Osteocyte (in vitro differentiated cells): ENCODE measurements around the gene TXNRD3. TPM values are rescaled to one million over a fixed set of nuclear protein-coding genes. Genes with fewer than 3 reads are reported as not detected.

Experiments
- DNase-seq: peaks from one replicate; pipeline ENCODE4 v3.0.0; 2021; ENCODE audit warnings: mixed read lengths; ENCODE audit not compliant: unreplicated experiment; ENCODE audit errors: extremely low spot score
- H3K27ac Mint-ChIP-seq: one replicate; pipeline ENCODE4 v1.8.0; 2021; ENCODE audit warnings: mild to moderate bottlenecking, mixed read lengths; ENCODE audit not compliant: unreplicated experiment
- H3K27me3 Mint-ChIP-seq: one replicate; pipeline ENCODE4 v1.8.0; 2021; ENCODE audit warnings: mixed read lengths; ENCODE audit not compliant: unreplicated experiment
- H3K36me3 Mint-ChIP-seq: one replicate; pipeline ENCODE4 v1.8.0; 2021; ENCODE audit warnings: mixed read lengths; ENCODE audit not compliant: unreplicated experiment
- H3K4me1 Mint-ChIP-seq: one replicate; pipeline ENCODE4 v1.8.0; 2021; ENCODE audit warnings: mixed read lengths; ENCODE audit not compliant: unreplicated experiment
- H3K4me3 Mint-ChIP-seq: one replicate; pipeline ENCODE4 v1.8.0; 2021; ENCODE audit warnings: mild to moderate bottlenecking, moderate library complexity, mixed read lengths; ENCODE audit not compliant: unreplicated experiment
- H3K9me3 Mint-ChIP-seq: one replicate; pipeline ENCODE4 v1.8.0; 2021; ENCODE audit warnings: mixed read lengths; ENCODE audit not compliant: unreplicated experiment
- CTCF ChIP-seq: fragments of 200-600 bp; sonication (generic); IDR thresholded peaks from 2 replicates; pipeline ENCODE4 v1.5.0; 2021; ENCODE audit warnings: antibody characterized with exemption, mild to moderate bottlenecking, moderate library complexity
- total RNA-seq: library from RNA; stranded (reverse); gene quantifications from 2 replicates; pipeline ENCODE4 v1.2.1, GENCODE V29; 2021

TXNRD3 gene
- total RNA-seq, 1 donor from 2014 or later = 17.6 TPM

GRCh38 chr3:126618021-126618420 lies 36.9 kb downstream of the TXNRD3 start:
- no peak overlapping the region for H3K4me3 Mint-ChIP-seq
- H3K27ac Mint-ChIP-seq = no peak overlapping the region
- no peak for DNase-seq
- H3K27me3 Mint-ChIP-seq = no peaks in the 10 kb centered on the region
- H3K36me3 Mint-ChIP-seq = peaks cover 39% of the 10 kb centered on the region
- TF ChIP-seq CTCF = no peak
- peaks cover 61% of the 10 kb centered on the region for H3K4me1 Mint-ChIP-seq
- peaks cover 4% of the 10 kb centered on the region for H3K9me3 Mint-ChIP-seq

GRCh38 chr3:126617571-126617970 lies 37.4 kb downstream of the TXNRD3 start:
- Mint-ChIP-seq H3K27ac (no peak overlapping the region), H3K4me1 (peaks cover 57% of the 10 kb centered on the region)

GRCh38 chr3:126616931-126617330 lies 38.0 kb downstream of the TXNRD3 start:
- Mint-ChIP-seq H3K9me3 (peaks cover 4% of the 10 kb centered on the region), H3K4me3 (no peak overlapping the region), H3K27me3 (no peaks in the 10 kb centered on the region), H3K36me3 (peaks cover 41% of the 10 kb centered on the region), H3K27ac (no peak overlapping the region), H3K4me1 (peaks cover 51% of the 10 kb centered on the region)
- no peak for DNase-seq
- no peak for TF ChIP-seq CTCF

More at GRCh38 chr3:126617571-126617970, 37.4 kb downstream of the TXNRD3 start:
- Mint-ChIP-seq H3K36me3 (peaks cover 39% of the 10 kb centered on the region), H3K4me3 (no peak overlapping the region), H3K27me3 (no peaks in the 10 kb centered on the region), H3K9me3 (peaks cover 4% of the 10 kb centered on the region)
- no peak for DNase-seq
- no peak for TF ChIP-seq CTCF

- H3K9me3 Mint-ChIP-seq = peaks cover 4% of the 10 kb centered on the region
- no peak for DNase-seq
- H3K27me3 Mint-ChIP-seq = no peaks in the 10 kb centered on the region
- peaks cover 49% of the 10 kb centered on the region for H3K36me3 Mint-ChIP-seq
- H3K27ac Mint-ChIP-seq = no peak overlapping the region
- no peak for TF ChIP-seq CTCF
- peaks cover 21% of the 10 kb centered on the region for H3K4me1 Mint-ChIP-seq
- H3K4me3 Mint-ChIP-seq = no peak overlapping the region
Observed at GRCh38 chr3:126613479-126614188, 41.3 kb downstream of the TXNRD3 start.

GRCh38 chr3:126612479-126613205 lies 42.3 kb downstream of the TXNRD3 start:
- Mint-ChIP-seq H3K4me3 (no peak overlapping the region), H3K9me3 (peaks cover 4% of the 10 kb centered on the region), H3K27ac (no peak overlapping the region), H3K36me3 (peaks cover 49% of the 10 kb centered on the region), H3K4me1 (peaks cover 11% of the 10 kb centered on the region), H3K27me3 (no peaks in the 10 kb centered on the region)
- no peak for TF ChIP-seq CTCF
- DNase-seq = no peak
